Gastroesophageal sphincter (tissue), 3 donors: ENCODE measurements around the gene LIN28B.

Source experiments
- POLR2A ChIP-seq, 2 donors: fragments of 450-650 bp; IDR thresholded peaks; one replicate each; pipeline ENCODE4 v1.6.1; 2017; ENCODE audit warnings: antibody characterized with exemption in 2 of 2, mild to moderate bottlenecking in 2 of 2, moderate library complexity in 1 of 2
- TF ChIP-seq, protein P1 (sequence below), 4 experiments: fragments of 200-600 bp in 2 of 4; fragments of 450-650 bp in 2 of 4; sonication (generic) in 1 of 4; IDR thresholded peaks; one replicate each; pipeline ENCODE4 v1.5.1; 2017 to 2019; ENCODE audit warnings: antibody characterized with exemption in 4 of 4, mild to moderate bottlenecking in 2 of 4, moderate library complexity in 2 of 4

GRCh38 chr6:105019285-105019684 is 62.4 kb downstream of the LIN28B start:
- no peak for TF ChIP-seq POLR2A (IDR thresholded peaks at IDR 0.05)
- TF ChIP-seq, protein P1, sequence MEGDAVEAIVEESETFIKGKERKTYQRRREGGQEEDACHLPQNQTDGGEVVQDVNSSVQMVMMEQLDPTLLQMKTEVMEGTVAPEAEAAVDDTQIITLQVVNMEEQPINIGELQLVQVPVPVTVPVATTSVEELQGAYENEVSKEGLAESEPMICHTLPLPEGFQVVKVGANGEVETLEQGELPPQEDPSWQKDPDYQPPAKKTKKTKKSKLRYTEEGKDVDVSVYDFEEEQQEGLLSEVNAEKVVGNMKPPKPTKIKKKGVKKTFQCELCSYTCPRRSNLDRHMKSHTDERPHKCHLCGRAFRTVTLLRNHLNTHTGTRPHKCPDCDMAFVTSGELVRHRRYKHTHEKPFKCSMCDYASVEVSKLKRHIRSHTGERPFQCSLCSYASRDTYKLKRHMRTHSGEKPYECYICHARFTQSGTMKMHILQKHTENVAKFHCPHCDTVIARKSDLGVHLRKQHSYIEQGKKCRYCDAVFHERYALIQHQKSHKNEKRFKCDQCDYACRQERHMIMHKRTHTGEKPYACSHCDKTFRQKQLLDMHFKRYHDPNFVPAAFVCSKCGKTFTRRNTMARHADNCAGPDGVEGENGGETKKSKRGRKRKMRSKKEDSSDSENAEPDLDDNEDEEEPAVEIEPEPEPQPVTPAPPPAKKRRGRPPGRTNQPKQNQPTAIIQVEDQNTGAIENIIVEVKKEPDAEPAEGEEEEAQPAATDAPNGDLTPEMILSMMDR (IDR thresholded peaks at IDR 0.05): no peak
